GM12878 (cell line): ENCODE measurements around the gene ALDH1A3. TPM values are rescaled to one million over a fixed set of nuclear protein-coding genes. Genes with fewer than 3 reads are reported as not detected.

ENCODE experiments used
- ATAC-seq: fragments of 200-7000 bp; cut with Tn5 transposase; 3 replicates; pipeline ENCODE4 v1.9.1; 2020; ENCODE audit warnings: mild to moderate bottlenecking, moderate library complexity
- BruUV-seq: library from RNA; stranded (reverse); fragments of 400-500 nt; replicated peaks from 2 replicates; lab custom pipeline; 2021; lab: Mats Ljungman, UMichigan
- CTCF ChIA-PET: fragments of 300-600 bp; sonication (Branson Sonifier 250); formaldehyde crosslinking; extraction: SDS; loops from one replicate; lab custom pipeline; 2021; ENCODE audit warnings: inconsistent platforms; lab: Yijun Ruan, JAX
- POLR2A ChIA-PET: fragments of 350-600 bp; formaldehyde crosslinking; extraction: SDS; loops from one replicate; lab custom pipeline; 2021; ENCODE audit warnings: inconsistent platforms; lab: Charles Lee
- RAD21 ChIA-PET: fragments of 300-600 bp; sonication (Branson Sonifier 250); formaldehyde crosslinking; loops from one replicate; lab custom pipeline; 2023; ENCODE audit warnings: antibody characterized with exemption; ENCODE audit not compliant: unreplicated experiment; lab: Charles Lee
- SMC1A ChIA-PET: fragments of 300-600 bp; sonication (Branson Sonifier 250); formaldehyde crosslinking; loops from one replicate; lab custom pipeline; 2023; ENCODE audit not compliant: unreplicated experiment, uncharacterized antibody; lab: Charles Lee
- DNase-seq: peaks from one replicate; pipeline ENCODE4 v3.0.0-alpha.2; 2011; ENCODE audit warnings: low read depth, low spot score
- FAIRE-seq: peaks from 3 replicates; lab custom pipeline; 2011; peaks lifted over from hg19 to GRCh38; lab: Jason Lieb, UNC
- H2AFZ ChIP-seq: 2 replicates; pipeline ENCODE4 v1.6.0; 2011; ENCODE audit warnings: low read depth, low read length, control low read depth; ENCODE audit not compliant: control insufficient read depth
- H3K27ac ChIP-seq: 2 replicates; pipeline ENCODE4 v1.5.1; 2011; ENCODE audit warnings: control low read depth; ENCODE audit not compliant: control insufficient read depth, insufficient read depth
- H3K27me3 ChIP-seq, 2 experiments: replicated peaks in 1 of 2; 2 replicates each; pipeline versions ENCODE4 v1.6.0 to v1.6.1; 2011; ENCODE audit warnings: low read length in 1 of 2; ENCODE audit not compliant: control insufficient read depth in 2 of 2, insufficient read depth in 2 of 2
- H3K36me3 ChIP-seq, 2 experiments: 2 replicates each; pipeline ENCODE4 v1.5.1; 2011; ENCODE audit warnings: low read length in 1 of 2; ENCODE audit not compliant: control insufficient read depth in 2 of 2, insufficient read depth in 2 of 2
- H3K4me1 ChIP-seq: 2 replicates; pipeline ENCODE4 v1.6.1; 2011; ENCODE audit warnings: mild to moderate bottlenecking, low read length, moderate library complexity, mixed read lengths; ENCODE audit not compliant: control insufficient read depth, insufficient read depth
- H3K4me2 ChIP-seq: 2 replicates; pipeline ENCODE4 v1.6.0; 2011; ENCODE audit warnings: control low read depth; ENCODE audit not compliant: control insufficient read depth, insufficient read depth
- H3K4me3 ChIP-seq: fragments of 200-600 bp; sonication (generic); 2 replicates; pipeline ENCODE4 v1.5.1; 2016
- H3K79me2 ChIP-seq: 2 replicates; pipeline ENCODE4 v1.6.0; 2011; ENCODE audit warnings: low read length; ENCODE audit not compliant: control insufficient read depth, insufficient read depth
- H3K9ac ChIP-seq: 2 replicates; pipeline ENCODE4 v1.8.0; 2011; ENCODE audit warnings: low read length, control low read depth, mixed read lengths; ENCODE audit not compliant: control insufficient read depth, insufficient read depth
- H3K9me3 ChIP-seq: replicated peaks from 3 replicates; pipeline ENCODE4 v1.5.1; 2011; ENCODE audit warnings: mild to moderate bottlenecking, low read length; ENCODE audit not compliant: control insufficient read depth, insufficient read depth
- H4K20me1 ChIP-seq: 2 replicates; pipeline ENCODE4 v1.6.0; 2011; ENCODE audit not compliant: control insufficient read depth, insufficient read depth
- ASH2L ChIP-seq: fragments of 300-600, 200-600 bp; sonication (generic); IDR thresholded peaks from 2 replicates; pipeline ENCODE4 v1.6.1; 2017; ENCODE audit warnings: low read depth, mild to moderate bottlenecking, borderline replicate concordance
- BACH1 ChIP-seq: fragments of 450-650 bp; IDR thresholded peaks from 2 replicates; pipeline ENCODE4 v1.6.1; 2017; ENCODE audit warnings: mild to moderate bottlenecking, borderline replicate concordance
- CHD4 ChIP-seq: fragments of 200-600 bp; sonication (generic); IDR thresholded peaks from 2 replicates; pipeline ENCODE4 v1.6.1; 2016; ENCODE audit warnings: mild to moderate bottlenecking
- EGR1 ChIP-seq, 2 experiments: IDR thresholded peaks; 1 replicate in 1 of 2; 2 replicates in 1 of 2; pipeline ENCODE4 v1.6.1; 2011 to 2012; ENCODE audit warnings: low read depth in 2 of 2, low read length in 2 of 2, borderline replicate concordance in 1 of 2, mild to moderate bottlenecking in 1 of 2, moderate library complexity in 1 of 2
- HDAC6 ChIP-seq: fragments of 200-600 bp; sonication (generic); IDR thresholded peaks from one replicate; pipeline ENCODE4 v1.8.0; 2017; ENCODE audit warnings: antibody characterized with exemption; ENCODE audit not compliant: unreplicated experiment
- MEF2B ChIP-seq: fragments of 450-650 bp; IDR thresholded peaks from 2 replicates; pipeline ENCODE4 v1.6.1; 2018; ENCODE audit warnings: mild to moderate bottlenecking, moderate library complexity; ENCODE audit not compliant: partially characterized antibody, poor library complexity, severe bottlenecking
- MLLT1 ChIP-seq: fragments of 450-650 bp; IDR thresholded peaks from 2 replicates; pipeline ENCODE4 v1.6.1; 2016; ENCODE audit warnings: mild to moderate bottlenecking
- NFYB ChIP-seq: IDR thresholded peaks from 2 replicates; pipeline ENCODE4 v1.6.1; 2011; ENCODE audit warnings: low read depth, mild to moderate bottlenecking, low read length, improper control_type of control experiment, moderate library complexity; ENCODE audit not compliant: insufficient read depth
- RAD51 ChIP-seq: fragments of 450-650 bp; IDR thresholded peaks from 2 replicates; pipeline ENCODE4 v1.6.1; 2016; ENCODE audit warnings: moderate library complexity, mild to moderate bottlenecking, inconsistent platforms
- RB1 ChIP-seq: fragments of 450-650 bp; formaldehyde crosslinking; IDR thresholded peaks from 2 replicates; pipeline ENCODE4 v1.6.1; 2017; ENCODE audit warnings: mild to moderate bottlenecking, borderline replicate concordance
- RFX5 ChIP-seq: IDR thresholded peaks from 2 replicates; pipeline ENCODE4 v1.6.1; 2011; ENCODE audit warnings: low read depth, low read length, improper control_type of control experiment
- SRF ChIP-seq, 2 experiments: IDR thresholded peaks; 2 replicates each; pipeline ENCODE4 v1.6.1; 2011; ENCODE audit warnings: low read depth in 2 of 2, low read length in 2 of 2, mild to moderate bottlenecking in 1 of 2, moderate library complexity in 1 of 2
- TCF12 ChIP-seq: IDR thresholded peaks from 2 replicates; pipeline ENCODE4 v1.6.1; 2011; ENCODE audit warnings: low read depth, mild to moderate bottlenecking, low read length
- USF1 ChIP-seq: IDR thresholded peaks from 2 replicates; pipeline ENCODE4 v1.6.1; 2011; ENCODE audit warnings: borderline replicate concordance, low read depth, mild to moderate bottlenecking, moderate library complexity, mixed read lengths, low read length; ENCODE audit not compliant: insufficient read depth; ENCODE audit errors: extremely low read length
- ZNF274 ChIP-seq: IDR thresholded peaks from one replicate; pipeline ENCODE4 v1.8.0; 2011; ENCODE audit not compliant: insufficient read length, insufficient read depth
- ZNF592 ChIP-seq: fragments of 450-650 bp; IDR thresholded peaks from 2 replicates; pipeline ENCODE4 v1.6.1; 2017; ENCODE audit warnings: mild to moderate bottlenecking, moderate library complexity
- WGBS: methylation state at CpG from one replicate; pipeline ENCODE4 v1.1.6; 2016; ENCODE audit warnings: low lambda C conversion rate; ENCODE audit not compliant: insufficient replicate concordance, insufficient coverage; ENCODE audit errors: missing lambda C conversion rate; 5-methylcytosine and 5-hydroxymethylcytosine counted together
- in situ Hi-C: fragments of 300-500 bp; cut with MboI; formaldehyde crosslinking; loops from 9 replicates; pipeline ENCODE4 v1.14.3; 2018; ENCODE audit warnings: mixed read lengths
- intact Hi-C: fragments of 100-400 bp; cut with micrococcal nuclease; formaldehyde crosslinking; loops from one replicate; pipeline ENCODE4 v1.14.2; 2022; ENCODE audit not compliant: unreplicated experiment
- polyA plus RNA-seq, 11 experiments: library from polyadenylated mRNA; depleted of rRNA in 4 of 11; unstranded in 6 of 11; stranded (reverse) in 5 of 11; fragments of >200 nt; fragmentation: Nextera tagmentation in 4 of 11; fragmentation: Illumina TruSeq in 1 of 11; extraction: Ambion mirVana in 4 of 11; extraction: Trizol in 1 of 11; gene quantifications; 1 replicate in 1 of 11; 2 replicates in 10 of 11; pipeline versions ENCODE4 v1.2.1 to v1.2.3, GENCODE V29; 2011 to 2016; ENCODE audit warnings: inconsistent platforms in 2 of 11, missing spikeins in 2 of 11, low read depth in 1 of 11
- total RNA-seq, 4 experiments: library from RNA; depleted of rRNA in 3 of 4; stranded (reverse); fragments of >200 nt in 3 of 4; fragmentation: Illumina TruSeq in 1 of 4; extraction: Trizol in 1 of 4; gene quantifications; 2 replicates each; pipeline versions ENCODE4 v1.2.1 to v1.2.3, GENCODE V29; 2013 to 2021

Gene ALDH1A3
- total and polyA plus RNA-seq, 10 of the 15 experiments (the other 5 are each of a cell fraction or from before 2014, with no cell fraction given): 0.06 to 0.69 (median 0.18) TPM

DNA sequence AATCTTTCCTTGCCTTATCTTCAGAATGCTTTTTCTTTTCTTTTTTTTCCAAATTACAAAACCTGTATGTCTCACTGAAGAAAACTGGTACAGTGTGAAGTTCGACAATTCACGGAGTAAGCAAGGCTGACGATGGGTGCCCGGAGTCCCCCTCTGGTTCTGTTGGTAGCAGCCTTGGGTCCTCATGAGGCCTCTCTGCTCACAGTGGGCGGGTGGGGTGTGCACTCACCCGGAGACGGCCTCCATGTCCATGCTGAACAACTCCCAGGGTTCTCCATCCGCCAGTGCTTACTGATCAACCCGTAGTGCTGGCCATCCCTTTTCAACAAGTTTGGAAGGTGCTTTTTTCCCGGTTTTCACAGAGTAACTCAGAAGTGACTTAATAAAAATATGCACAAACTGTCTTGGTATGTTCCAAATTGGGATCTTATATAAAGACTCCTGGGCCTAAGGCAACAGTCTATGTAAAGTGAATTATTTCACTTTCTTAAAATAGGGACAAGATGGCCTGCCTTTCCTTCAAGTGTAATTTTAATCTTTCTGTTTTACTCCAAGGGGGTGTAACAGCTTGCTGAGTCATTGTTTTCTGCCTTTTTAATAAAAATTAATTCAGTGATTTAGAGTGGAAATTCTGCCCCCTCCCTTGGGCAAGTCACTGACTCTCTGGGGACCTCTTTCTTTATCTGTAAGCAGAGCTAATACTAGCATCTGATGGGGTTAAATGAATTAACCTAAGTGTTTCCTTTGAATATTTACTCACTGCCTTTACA, 63.2 kb downstream of the ALDH1A3 start:
- DNase-seq (no peak), ATAC-seq (no peak), FAIRE-seq (no peak)
- Histone ChIP-seq H3K27me3 (no peaks in the 10 kb centered on the region), H3K4me3 (0 out of 2 replicates have a peak overlapping the region, but pooled peaks have one; percentile 2), H3K9me3 (no peaks in the 10 kb centered on the region), H3K9ac (no peak overlapping the region), H3K27ac (peak overlapping the region; percentile 85), H4K20me1 (no peaks in the 10 kb centered on the region), H2AFZ (no peak overlapping the region), H3K79me2 (peaks cover 37% of the 10 kb centered on the region), H3K4me1 (peaks cover 39% of the 10 kb centered on the region), H3K36me3 (peaks cover 0 to 6% of the 10 kb centered on the region in 2 experiments; a peak in 1 of 4 replicates), H3K4me2 (peak overlapping the region; percentile 4; the same call in 1 of the 2 replicates)
- in situ Hi-C loops: loop anchor here (25.0 kb wide), 1 partner anchor 1431 kb away; no protein-coding TSS in a partner anchor
- ChIA-PET SMC1A (interaction anchor here (0.6 to 5.8 kb wide), 17 partner anchors 9 to 321 kb away, joined by 3 to 122 read pairs (median 7); partner anchors contain the start of gene LRRK1), RAD21 (interaction anchor here (1.7 to 5.7 kb wide), 9 partner anchors 8 to 65 kb away, joined by 5 to 152 read pairs (median 18); partner anchors contain the start of gene LRRK1), CTCF (interaction anchor here (0.8 to 7.1 kb wide), 15 partner anchors 9 to 316 kb away, joined by 3 to 129 read pairs (median 5); partner anchors contain the start of gene LRRK1), POLR2A (interaction anchor here (0.6 to 6.0 kb wide), 9 partner anchors 10 to 62 kb away, joined by 3 to 97 read pairs (median 7); partner anchors contain the start of gene LRRK1)
- whole genome bisulfite sequencing: 14% methylated on average over 10 of the region's 10 CpGs
- intact Hi-C loops: no loop called here
- BruUV-seq: no TSS peak
- TF ChIP-seq ASH2L (no peak), SRF (IDR thresholded peaks at IDR 0.05; ENCODE audit: low read depth in 2 of 2, low read length in 2 of 2) (no peak), MEF2B (peak; percentile 84), MLLT1 (peak; percentile 95), ZNF274 (no peak), EGR1 (IDR thresholded peaks at IDR 0.05; ENCODE audit: borderline replicate concordance in 1 of 2, low read depth in 2 of 2, low read length in 2 of 2) (no peak), CHD4 (no peak), NFYB (no peak), RFX5 (no peak), BACH1 (no peak), TCF12 (no peak), RAD51 (no peak), USF1 (no peak), RB1 (no peak), HDAC6 (no peak), ZNF592 (no peak)
